SK-N-MC (cell line): ENCODE results near the gene TFDP2.

ENCODE experiments used
- EZH2 ChIP-seq: fragments of 200-600 bp; sonication (generic); IDR thresholded peaks from one replicate; pipeline ENCODE4 v1.6.1; 2017; ENCODE audit warnings: antibody characterized with exemption
- FOXP2 ChIP-seq: optimal IDR thresholded peaks from 2 replicates; pipeline ENCODE3; 2011; ENCODE audit warnings: mild to moderate bottlenecking, moderate library complexity; ENCODE audit not compliant: insufficient read depth; ENCODE audit errors: extremely low read length, control extremely low read depth
- POLR2AphosphoS5 ChIP-seq: IDR thresholded peaks from 2 replicates; pipeline ENCODE4 v1.6.1; 2012; ENCODE audit warnings: mild to moderate bottlenecking, low read depth, low read length, borderline replicate concordance

- no peak for TF ChIP-seq EZH2
- TF ChIP-seq POLR2AphosphoS5, result no peak
- TF ChIP-seq FOXP2, result no peak
Observed at GRCh38 chr3:142077859-142078500, 71.4 kb downstream of the TFDP2 start.
